ENCODE measurements around the gene NDUFB10.
A peak's percentile ranks its signal among the peaks of the same experiment; 100 is the strongest.

The NDUFB10 gene

GRCh38 chr16:1959269-1960039 lies at the start of gene NDUFB10:
TSS of gene NDUFB10 (plus strand) at chr16:1959538. CDS start at chr16:1959625, 87 bp downstream.
- no peak for TF ChIP-seq ZFX (IDR thresholded peaks at IDR 0.05; ENCODE audit: borderline replicate concordance)
- TF ChIP-seq CTCF (IDR thresholded peaks at IDR 0.05) = peak; percentile 93
- peak within 1 kb of the TSS; percentile 96 for H3K27ac ChIP-seq

DNA sequence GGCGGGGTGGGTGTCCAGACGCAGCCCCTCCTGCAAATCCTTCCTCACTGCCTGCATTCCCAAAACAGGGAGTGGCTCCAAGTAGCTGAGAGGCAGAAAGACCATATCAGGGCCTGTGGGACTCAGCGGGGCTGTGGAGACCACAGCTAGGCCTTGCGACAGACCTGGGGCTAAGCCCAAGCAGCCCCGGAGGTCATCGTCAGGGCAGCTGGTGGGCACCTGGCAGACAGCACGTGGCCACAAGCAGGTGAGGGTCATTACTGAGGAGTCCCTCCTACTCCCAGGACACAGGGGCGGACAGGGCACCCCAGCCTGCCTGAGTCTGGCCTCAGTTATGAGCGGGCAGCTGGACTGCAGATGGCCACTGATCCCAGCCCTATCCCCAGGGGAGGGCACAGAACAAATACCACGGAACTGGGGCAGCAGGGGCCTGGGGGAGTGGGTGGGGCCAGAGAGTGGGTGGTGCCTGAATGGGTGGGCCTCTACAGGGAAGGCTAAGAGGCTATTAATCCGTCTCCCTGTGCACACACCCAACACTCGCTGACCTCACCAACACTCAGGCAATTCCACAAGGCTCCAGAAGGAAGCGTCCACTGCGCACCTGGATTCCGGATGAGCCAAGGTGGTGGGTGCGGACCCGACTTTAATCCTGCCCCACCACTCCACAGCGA lies 49.6 kb upstream of the NDUFB10 start:
- no peak overlapping the region for H3K27ac ChIP-seq

GRCh38 chr16:1911467-1912214 lies 47.7 kb upstream of the NDUFB10 start:
- no peak for TF ChIP-seq CTCF (IDR thresholded peaks at IDR 0.05)
- H3K27ac ChIP-seq = no peak overlapping the region

More for the DNA sequence above, 49.6 kb upstream of the NDUFB10 start:
- TF ChIP-seq CTCF (IDR thresholded peaks at IDR 0.05) (no peak), ZFX (IDR thresholded peaks at IDR 0.05; ENCODE audit: borderline replicate concordance) (no peak)

- no peak overlapping the region for H3K27ac ChIP-seq
- TF ChIP-seq ZFX (IDR thresholded peaks at IDR 0.05; ENCODE audit: borderline replicate concordance) (no peak), CTCF (IDR thresholded peaks at IDR 0.05) (no peak)
These were observed 47.2 kb upstream of the NDUFB10 start for GRCh38 chr16:1912215-1912543.

GRCh38 chr16:1913327-1914083 lies 45.8 kb upstream of the NDUFB10 start:
- TF ChIP-seq CTCF (IDR thresholded peaks at IDR 0.05) (no peak), ZFX (IDR thresholded peaks at IDR 0.05; ENCODE audit: borderline replicate concordance) (no peak)
- no peak overlapping the region for H3K27ac ChIP-seq

DNA sequence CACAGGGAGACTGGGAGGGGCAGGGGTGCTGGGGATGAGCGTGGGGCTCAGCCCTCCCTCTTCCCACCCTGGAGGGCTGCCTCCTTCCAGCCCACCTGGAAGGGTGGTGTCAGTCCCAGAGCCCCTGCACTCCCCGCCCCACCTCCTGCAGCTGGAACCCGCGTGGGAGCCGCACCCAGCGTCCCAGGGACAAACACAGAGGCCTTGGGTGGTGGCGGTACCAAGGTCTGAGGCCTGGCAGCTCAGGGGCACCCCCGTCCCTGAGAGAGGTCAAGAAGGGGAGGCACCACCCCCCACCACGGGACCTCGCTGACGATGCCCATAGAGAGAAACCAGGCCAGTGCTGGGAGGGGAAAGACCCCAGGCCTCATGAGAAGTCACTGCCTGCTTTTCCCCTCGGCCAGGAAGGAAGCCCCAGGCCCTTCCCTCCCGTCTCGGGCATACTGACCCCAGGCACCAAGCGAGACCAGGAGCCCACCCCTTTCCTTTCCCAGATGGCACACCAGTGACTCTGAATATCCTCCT lies 45.2 kb upstream of the NDUFB10 start:
- TF ChIP-seq CTCF (IDR thresholded peaks at IDR 0.05) (no peak), ZFX (IDR thresholded peaks at IDR 0.05; ENCODE audit: borderline replicate concordance) (no peak)
- H3K27ac ChIP-seq = no peak overlapping the region

Measured in 22Rv1 (cell line).